ENCODE data around the gene GON4L. TPM values are rescaled to one million over a fixed set of nuclear protein-coding genes. Genes with fewer than 3 reads are reported as not detected.

The GON4L gene
- total RNA-seq, 1 experiment from 2014 or later = 67.1 TPM

GRCh38 chr1:155893389-155894142, 36.6 kb upstream of the GON4L start:
- Mint-ChIP-seq H3K36me3 (ENCODE audit: insufficient read depth, unreplicated experiment) (peaks cover 24% of the 10 kb centered on the region), H3K4me3 (ENCODE audit: low read depth, unreplicated experiment) (peak overlapping the region; percentile 10), H3K27me3 (ENCODE audit: unreplicated experiment) (no peaks in the 10 kb centered on the region), H3K27ac (ENCODE audit: unreplicated experiment) (peak overlapping the region; percentile 56), H3K4me1 (ENCODE audit: low read depth, unreplicated experiment) (peaks cover 29% of the 10 kb centered on the region), H3K9me3 (ENCODE audit: low read depth, unreplicated experiment) (no peaks in the 10 kb centered on the region)
- peak; percentile 43 for DNase-seq
- intact Hi-C loops (cut with micrococcal nuclease; ENCODE audit: unreplicated experiment) = loop anchor here (5.0 kb wide), 1 partner anchor 36 kb away; the partner anchor contains the start of genes GON4L and SYT11
- TSS peak; percentile 83 for BruUV-seq (replicated peaks)
- TF ChIP-seq, protein P1, sequence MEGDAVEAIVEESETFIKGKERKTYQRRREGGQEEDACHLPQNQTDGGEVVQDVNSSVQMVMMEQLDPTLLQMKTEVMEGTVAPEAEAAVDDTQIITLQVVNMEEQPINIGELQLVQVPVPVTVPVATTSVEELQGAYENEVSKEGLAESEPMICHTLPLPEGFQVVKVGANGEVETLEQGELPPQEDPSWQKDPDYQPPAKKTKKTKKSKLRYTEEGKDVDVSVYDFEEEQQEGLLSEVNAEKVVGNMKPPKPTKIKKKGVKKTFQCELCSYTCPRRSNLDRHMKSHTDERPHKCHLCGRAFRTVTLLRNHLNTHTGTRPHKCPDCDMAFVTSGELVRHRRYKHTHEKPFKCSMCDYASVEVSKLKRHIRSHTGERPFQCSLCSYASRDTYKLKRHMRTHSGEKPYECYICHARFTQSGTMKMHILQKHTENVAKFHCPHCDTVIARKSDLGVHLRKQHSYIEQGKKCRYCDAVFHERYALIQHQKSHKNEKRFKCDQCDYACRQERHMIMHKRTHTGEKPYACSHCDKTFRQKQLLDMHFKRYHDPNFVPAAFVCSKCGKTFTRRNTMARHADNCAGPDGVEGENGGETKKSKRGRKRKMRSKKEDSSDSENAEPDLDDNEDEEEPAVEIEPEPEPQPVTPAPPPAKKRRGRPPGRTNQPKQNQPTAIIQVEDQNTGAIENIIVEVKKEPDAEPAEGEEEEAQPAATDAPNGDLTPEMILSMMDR (IDR thresholded peaks at IDR 0.05; ENCODE audit: unreplicated experiment) = no peak
- CTCF ChIA-PET = interaction anchor here (0.7 to 1.4 kb wide), 5 partner anchors 10 to 96 kb away, joined by 3 to 4 read pairs (median 4); partner anchors contain the start of gene KHDC4

GRCh38 chr1:155892796-155893195, 35.8 kb upstream of the GON4L start:
- no TSS peak for BruUV-seq (replicated peaks)
- peak; percentile 30 for DNase-seq
- no peaks in the 10 kb centered on the region for H3K27me3 Mint-ChIP-seq (ENCODE audit: unreplicated experiment)
- TF ChIP-seq, protein P1 (IDR thresholded peaks at IDR 0.05; ENCODE audit: unreplicated experiment) = no peak
- intact Hi-C loops (cut with micrococcal nuclease; ENCODE audit: unreplicated experiment) = loop anchor here (5.0 kb wide), 1 partner anchor 35 kb away; the partner anchor contains the start of genes GON4L and SYT11
- CTCF ChIA-PET = interaction anchor here (0.8 to 1.4 kb wide), 5 partner anchors 11 to 97 kb away, joined by 3 to 4 read pairs (median 4); partner anchors contain the start of genes ARHGEF2 and KHDC4
- H3K9me3 Mint-ChIP-seq (ENCODE audit: low read depth, unreplicated experiment) = no peaks in the 10 kb centered on the region
- H3K4me1 Mint-ChIP-seq (ENCODE audit: low read depth, unreplicated experiment) = peaks cover 29% of the 10 kb centered on the region
- peak overlapping the region; percentile 56 for H3K27ac Mint-ChIP-seq (ENCODE audit: unreplicated experiment)
- peak overlapping the region; percentile 10 for H3K4me3 Mint-ChIP-seq (ENCODE audit: low read depth, unreplicated experiment)
- H3K36me3 Mint-ChIP-seq (ENCODE audit: insufficient read depth, unreplicated experiment) = peaks cover 18% of the 10 kb centered on the region

- Mint-ChIP-seq H3K27me3 (ENCODE audit: unreplicated experiment) (no peaks in the 10 kb centered on the region), H3K36me3 (ENCODE audit: insufficient read depth, unreplicated experiment) (peaks cover 6% of the 10 kb centered on the region), H3K27ac (ENCODE audit: unreplicated experiment) (no peak overlapping the region), H3K4me3 (ENCODE audit: low read depth, unreplicated experiment) (no peak overlapping the region), H3K9me3 (ENCODE audit: low read depth, unreplicated experiment) (no peaks in the 10 kb centered on the region), H3K4me1 (ENCODE audit: low read depth, unreplicated experiment) (peaks cover 29% of the 10 kb centered on the region)
- intact Hi-C loops (cut with micrococcal nuclease; ENCODE audit: unreplicated experiment) = loop anchor here (5.0 kb wide), 1 partner anchor 33 kb away; the partner anchor contains the start of genes GON4L and SYT11
- DNase-seq = no peak
- TF ChIP-seq, protein P1 (IDR thresholded peaks at IDR 0.05; ENCODE audit: unreplicated experiment) = no peak
- CTCF ChIA-PET = no interaction called here
- no TSS peak for BruUV-seq (replicated peaks)
Observed at GRCh38 chr1:155890251-155890650, 33.2 kb upstream of the GON4L start.

GRCh38 chr1:155889566-155889965, 32.6 kb upstream of the GON4L start:
- intact Hi-C loops (cut with micrococcal nuclease; ENCODE audit: unreplicated experiment) = no loop called here
- H3K4me3 Mint-ChIP-seq (ENCODE audit: low read depth, unreplicated experiment) = no peak overlapping the region
- CTCF ChIA-PET = interaction anchor here (0.6 kb wide), 1 partner anchor 27 kb away, joined by 3 read pairs; no protein-coding TSS in a partner anchor
- TF ChIP-seq, protein P1 (IDR thresholded peaks at IDR 0.05; ENCODE audit: unreplicated experiment) = no peak
- H3K4me1 Mint-ChIP-seq (ENCODE audit: low read depth, unreplicated experiment) = peaks cover 29% of the 10 kb centered on the region
- H3K36me3 Mint-ChIP-seq (ENCODE audit: insufficient read depth, unreplicated experiment) = peaks cover 6% of the 10 kb centered on the region
- peaks cover 2% of the 10 kb centered on the region for H3K27me3 Mint-ChIP-seq (ENCODE audit: unreplicated experiment)
- no peak overlapping the region for H3K27ac Mint-ChIP-seq (ENCODE audit: unreplicated experiment)
- no TSS peak for BruUV-seq (replicated peaks)
- DNase-seq = no peak
- H3K9me3 Mint-ChIP-seq (ENCODE audit: low read depth, unreplicated experiment) = no peaks in the 10 kb centered on the region
